ENCODE measurements around the gene SLC4A5.

The SLC4A5 gene

GRCh38 chr2:74312913-74313312 is 30.3 kb downstream of the SLC4A5 start:
- DNase-seq = no peak

DNA sequence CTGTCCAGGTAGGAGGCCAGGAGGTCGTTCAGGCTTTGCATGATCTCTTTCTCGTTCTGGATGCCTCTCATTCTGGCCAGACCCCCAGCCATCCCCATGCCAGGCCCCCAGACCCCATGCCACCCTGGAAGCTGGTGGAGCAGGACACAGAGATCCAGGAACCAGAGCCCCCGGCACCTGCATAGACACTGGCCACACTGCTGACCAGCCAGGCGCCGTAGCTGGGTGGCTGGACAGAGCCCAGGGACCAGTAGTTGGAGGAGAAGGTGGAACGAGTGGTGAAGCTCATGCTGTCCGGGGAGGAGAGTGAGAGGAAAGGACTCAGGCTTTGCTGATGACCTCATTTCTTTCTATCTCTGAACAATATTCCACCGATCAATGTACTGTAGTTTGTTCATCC is 35.5 kb downstream of the SLC4A5 start:
- DNase-seq = no peak

DNA sequence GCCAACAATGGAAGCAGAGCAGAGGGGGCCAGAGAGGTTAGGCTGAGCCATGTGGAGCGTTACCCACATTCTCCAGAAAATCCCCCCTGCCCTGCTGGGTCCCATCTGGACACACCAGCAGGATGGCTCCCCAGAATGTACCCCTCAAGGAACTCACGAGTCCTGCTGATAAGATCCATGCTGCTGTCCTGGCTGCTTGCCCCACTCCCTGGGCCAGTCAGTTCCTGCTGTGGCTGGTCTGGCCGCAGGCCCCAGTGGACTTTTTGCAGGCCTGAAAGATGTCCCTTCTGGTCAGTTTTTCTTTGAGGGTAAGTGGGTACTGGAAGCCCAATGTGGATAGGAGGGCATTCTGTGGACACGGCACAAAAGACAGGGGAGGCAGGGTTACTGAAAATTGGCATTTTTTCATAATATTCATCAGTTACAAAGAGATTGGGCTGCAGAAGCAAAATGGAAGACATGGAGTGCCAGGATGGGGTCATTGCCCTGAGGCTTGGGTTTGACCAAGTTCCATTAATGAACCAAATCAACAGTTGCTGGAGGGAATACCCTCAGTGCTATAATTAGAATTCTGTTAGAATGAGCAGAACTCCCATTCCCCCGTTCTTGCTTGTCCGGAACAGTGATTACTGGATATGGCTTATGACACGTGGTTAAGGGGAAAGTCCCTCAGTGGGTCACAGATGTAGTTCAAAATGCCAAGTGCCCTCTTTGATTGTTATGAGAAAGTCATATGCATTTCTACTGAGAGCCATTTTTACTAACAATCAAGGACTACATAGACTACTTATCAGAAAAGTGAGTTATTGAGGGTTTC is 38.7 kb downstream of the SLC4A5 start:
- no peak for DNase-seq

- DNase-seq = no peak
These were observed 40.4 kb downstream of the SLC4A5 start for GRCh38 chr2:74302865-74303264.

DNA sequence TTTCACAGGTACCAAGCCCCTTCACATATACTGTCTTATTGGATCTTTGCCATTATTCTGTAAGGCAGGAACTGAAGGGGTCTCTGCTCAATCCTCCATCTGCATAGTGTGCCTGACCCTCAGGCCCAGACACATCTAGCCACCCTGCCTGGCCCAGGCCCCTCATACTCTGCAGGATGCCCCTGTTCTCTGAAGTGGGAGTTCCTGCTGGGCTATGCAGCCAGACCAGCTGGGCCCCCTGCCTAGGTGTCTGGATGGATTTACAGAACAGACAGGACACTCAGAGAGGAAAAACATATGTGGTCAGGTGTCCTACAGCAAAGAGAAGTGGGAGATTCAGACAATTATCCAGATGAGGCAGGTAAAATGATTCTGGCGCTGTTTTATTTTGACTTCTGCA is 42.0 kb downstream of the SLC4A5 start:
- no peak for DNase-seq

- DNase-seq = no peak
These were observed 42.7 kb downstream of the SLC4A5 start for GRCh38 chr2:74300506-74300905.

- no peak for DNase-seq
These were observed 45.3 kb downstream of the SLC4A5 start for GRCh38 chr2:74297950-74298349.

- DNase-seq = no peak
These were observed 45.8 kb downstream of the SLC4A5 start for GRCh38 chr2:74297391-74297790.

DNA sequence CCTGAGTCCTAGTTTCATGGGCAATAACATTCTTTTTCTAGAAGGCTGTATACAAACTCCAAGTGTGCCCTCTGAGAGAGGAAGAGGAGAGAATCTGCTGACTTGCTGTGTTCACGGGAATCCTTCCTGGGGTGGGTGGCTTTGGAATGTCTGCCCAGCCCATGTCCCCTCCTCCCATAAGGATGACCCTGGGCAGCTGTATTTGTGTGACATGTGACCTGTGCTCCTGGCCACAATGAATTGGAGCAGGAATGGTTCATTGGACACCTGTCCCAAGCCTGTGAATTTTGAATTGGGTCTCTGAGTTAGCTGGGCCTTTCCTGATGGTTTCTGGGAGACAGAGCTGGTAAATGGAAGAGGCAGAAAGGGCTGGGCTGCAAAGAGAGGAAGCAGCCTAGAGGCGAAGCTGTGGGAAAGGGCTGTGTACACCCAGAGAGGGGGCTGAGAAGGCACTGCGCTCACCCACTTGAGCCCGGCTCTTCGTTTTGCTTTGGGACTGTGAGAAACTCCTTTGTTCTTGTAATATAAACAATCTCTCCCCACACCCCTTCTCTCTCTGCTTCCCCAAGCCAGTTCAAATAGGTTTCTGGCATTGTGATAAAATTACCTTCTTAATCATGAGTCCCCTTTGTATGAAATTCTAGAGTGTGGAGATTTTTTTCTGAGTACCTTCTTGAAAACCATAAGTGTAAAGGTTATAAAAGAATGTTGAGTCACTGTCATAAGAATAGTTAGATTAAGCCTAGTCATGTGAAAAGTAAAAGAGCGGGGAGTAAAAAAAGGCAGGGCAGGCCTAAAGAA is 49.8 kb downstream of the SLC4A5 start:
- no peak for DNase-seq

DNA sequence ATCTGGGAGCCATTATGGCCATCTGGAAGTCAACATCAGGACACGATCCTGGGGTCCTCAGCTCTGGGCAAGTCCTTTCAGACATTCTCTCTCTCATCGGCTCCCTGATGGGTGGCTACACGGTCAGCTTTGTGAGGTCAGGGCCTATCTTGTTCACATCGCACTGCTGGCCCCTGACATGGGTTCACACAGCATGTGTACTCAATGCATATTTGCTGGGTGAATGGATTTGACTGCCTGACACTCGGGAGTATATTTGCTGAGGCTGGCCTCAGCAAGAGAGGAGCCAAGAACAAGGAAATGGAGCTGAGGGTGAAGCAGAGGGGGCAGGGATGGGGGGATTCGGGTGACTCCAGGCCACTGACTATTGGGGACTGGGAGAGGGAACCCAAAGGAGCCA is 50.5 kb downstream of the SLC4A5 start:
- DNase-seq = no peak

- no peak for DNase-seq
These were observed 51.2 kb downstream of the SLC4A5 start for GRCh38 chr2:74291886-74292621.

DNA sequence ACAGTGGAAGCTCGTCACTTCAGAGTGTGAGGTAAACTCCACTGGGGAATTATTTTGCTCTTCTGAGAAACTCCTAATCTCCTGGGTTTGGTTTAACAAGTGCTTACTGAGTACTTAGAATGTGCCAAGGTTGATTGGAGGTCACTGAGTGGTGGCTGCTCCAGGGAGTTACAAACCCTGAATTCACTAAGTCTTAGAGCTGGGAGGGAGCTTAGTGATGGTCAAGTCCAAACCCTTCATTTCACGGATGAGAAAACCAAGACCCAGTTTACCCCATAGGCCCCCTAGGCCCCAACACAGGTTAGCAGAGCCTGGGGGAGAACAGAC is 52.0 kb downstream of the SLC4A5 start:
- DNase-seq = no peak

- DNase-seq = no peak
These were observed 52.6 kb downstream of the SLC4A5 start for GRCh38 chr2:74290466-74291217.

- no peak for DNase-seq
These were observed 53.1 kb downstream of the SLC4A5 start for GRCh38 chr2:74290066-74290465.

GRCh38 chr2:74286725-74287124 is 56.5 kb downstream of the SLC4A5 start:
- no peak for DNase-seq

DNA sequence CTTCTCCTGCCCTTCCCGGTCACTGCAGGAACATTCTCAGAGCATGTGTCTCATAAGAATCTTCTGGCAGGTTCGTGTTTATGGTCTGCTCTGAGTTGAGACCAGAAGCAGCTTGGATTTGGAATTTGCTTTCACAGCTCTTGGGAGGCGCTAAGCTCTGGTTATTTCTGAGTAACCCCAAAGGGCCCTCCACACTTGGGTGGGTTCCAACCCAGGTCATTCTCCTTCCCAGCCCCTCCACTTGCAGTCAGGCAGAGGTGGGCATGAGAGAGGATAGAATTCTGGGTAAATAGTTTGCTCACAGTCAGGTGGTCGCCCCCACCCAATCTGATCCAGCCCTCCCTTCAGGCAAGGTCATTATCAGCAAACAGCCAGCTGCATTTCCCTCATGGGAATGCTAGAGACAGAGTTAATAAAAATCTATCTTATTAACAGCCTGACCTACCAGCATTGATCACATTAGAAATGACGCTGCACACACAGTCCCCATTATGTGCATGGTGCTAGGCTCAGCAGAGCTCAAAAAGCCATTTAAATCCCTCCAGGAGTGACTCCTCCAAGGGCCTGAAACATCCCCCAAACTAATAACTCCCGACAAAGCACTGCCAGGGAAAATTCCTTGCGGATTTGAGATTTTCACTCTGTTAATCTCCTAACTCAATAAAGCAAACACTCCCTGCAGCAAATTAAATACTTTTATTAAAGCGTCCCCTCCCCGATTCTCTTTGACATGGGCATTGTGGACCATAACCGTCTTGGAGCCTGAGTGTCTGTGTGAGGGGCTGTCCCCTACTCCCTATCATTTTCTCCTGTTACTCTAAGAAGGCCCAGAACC is 61.9 kb downstream of the SLC4A5 start:
- DNase-seq = no peak

DNA sequence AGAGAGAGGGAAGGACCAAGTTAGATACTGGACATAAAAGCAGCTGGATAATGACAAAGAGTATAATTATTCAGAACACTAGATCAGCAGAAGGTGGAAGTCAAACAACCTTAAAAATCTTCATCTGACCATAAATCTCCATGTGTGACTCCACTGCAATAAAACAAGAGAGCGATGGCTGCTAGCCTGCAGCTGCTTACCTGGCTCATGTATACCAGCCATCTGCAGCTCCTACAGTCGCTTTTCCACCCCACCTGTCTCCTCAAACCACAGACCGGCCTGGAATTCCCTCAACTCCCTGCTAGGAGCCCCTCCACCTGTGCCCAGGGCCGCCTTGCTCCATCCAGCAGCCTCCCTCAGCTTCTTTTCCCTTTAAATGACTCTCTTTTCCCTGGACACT is 64.5 kb downstream of the SLC4A5 start:
- DNase-seq = no peak

DNA sequence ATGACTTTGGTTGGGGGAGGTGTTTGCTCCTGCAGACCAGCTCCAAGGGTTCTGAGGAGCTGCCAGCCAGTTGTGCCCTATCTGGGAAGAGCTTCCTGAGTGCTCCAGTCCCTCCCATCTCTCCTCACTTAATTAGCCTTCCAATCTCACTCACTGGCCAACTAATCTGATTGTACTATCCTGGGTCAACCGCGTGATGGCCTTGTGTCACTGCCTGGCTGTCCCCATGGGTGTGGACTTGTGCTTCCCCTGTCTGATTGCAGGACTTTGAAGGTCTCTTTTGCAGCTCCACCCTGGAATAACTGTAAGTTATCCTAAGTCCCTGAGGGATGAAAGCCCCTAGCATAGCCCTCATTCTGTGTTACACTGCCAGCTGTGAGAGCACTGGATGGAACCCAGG is 65.0 kb downstream of the SLC4A5 start:
- DNase-seq = no peak

- no peak for DNase-seq
These were observed 68.0 kb downstream of the SLC4A5 start for GRCh38 chr2:74275228-74275627.

- no peak for DNase-seq
These were observed 73.5 kb downstream of the SLC4A5 start for GRCh38 chr2:74269667-74270066.

DNA sequence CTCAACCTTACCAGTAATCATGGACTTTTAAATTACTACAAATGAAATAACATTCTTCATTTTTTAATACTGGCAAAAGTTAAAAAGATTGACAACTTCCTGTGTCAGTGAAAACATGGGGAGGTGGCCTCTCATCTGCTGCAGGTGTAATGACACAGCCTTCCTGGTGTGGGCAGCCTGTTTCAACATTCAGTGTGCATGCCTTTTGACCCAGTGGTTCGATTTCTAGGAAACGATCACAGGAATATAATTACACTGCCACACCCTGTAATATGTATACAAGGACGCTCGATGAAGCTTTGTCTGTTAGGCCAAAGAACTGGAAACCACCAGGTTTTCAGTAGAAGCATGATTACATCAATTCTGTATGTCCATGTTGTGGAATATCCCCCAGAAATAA is 76.1 kb downstream of the SLC4A5 start:
- no peak for DNase-seq

DNA sequence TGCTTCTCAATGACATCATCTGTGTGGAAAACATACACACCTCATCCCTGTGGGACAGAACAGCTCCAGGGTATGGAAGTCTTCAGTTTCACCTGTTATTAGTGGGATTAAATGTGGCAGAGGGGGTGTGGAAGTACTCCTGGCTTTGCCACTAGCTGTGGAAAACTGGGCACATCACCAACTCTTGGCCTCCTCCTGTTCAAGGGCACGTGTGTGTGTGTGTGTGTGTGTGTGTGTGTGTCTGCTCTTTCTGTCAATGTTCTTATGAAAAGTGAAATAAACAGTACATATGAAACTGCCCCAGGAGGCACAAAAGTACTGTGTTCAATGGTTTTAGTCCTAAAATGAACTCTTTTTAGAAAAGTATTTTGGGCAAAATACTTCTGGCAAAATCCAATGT is 78.9 kb downstream of the SLC4A5 start:
- DNase-seq = no peak

Measured in midbrain (tissue), 1 donor.